WI38 (cell line): ENCODE data around the gene CD99L2.

Experiments used
- H3K4me3 ChIP-seq: 2 replicates; pipeline ENCODE4 v1.5.1; 2011; ENCODE audit warnings: low read depth, mild to moderate bottlenecking, control low read depth, low read length
- CTCF ChIP-seq: IDR thresholded peaks from 2 replicates; pipeline ENCODE4 v1.5.1; 2012; ENCODE audit warnings: low read depth, mild to moderate bottlenecking, control low read depth, low read length

The CD99L2 gene

GRCh38 chrX:150779385-150779784, 119.1 kb downstream of the CD99L2 start:
- H3K4me3 ChIP-seq = no peak overlapping the region
- no peak for TF ChIP-seq CTCF

GRCh38 chrX:150777328-150777992, 121.0 kb downstream of the CD99L2 start:
- TF ChIP-seq CTCF = no peak
- H3K4me3 ChIP-seq = no peak overlapping the region

- no peak for TF ChIP-seq CTCF
- H3K4me3 ChIP-seq = no peak overlapping the region
Observed at GRCh38 chrX:150775569-150776350, 122.7 kb downstream of the CD99L2 start.

- TF ChIP-seq CTCF = no peak
Observed at GRCh38 chrX:150774798-150775568, 123.5 kb downstream of the CD99L2 start.

GRCh38 chrX:150773634-150774033, 124.8 kb downstream of the CD99L2 start:
- H3K4me3 ChIP-seq = no peak overlapping the region
- TF ChIP-seq CTCF = no peak

More at GRCh38 chrX:150774798-150775568, 123.5 kb downstream of the CD99L2 start:
- no peak overlapping the region for H3K4me3 ChIP-seq

GRCh38 chrX:150773117-150773516, 125.4 kb downstream of the CD99L2 start:
- TF ChIP-seq CTCF = no peak
- no peak overlapping the region for H3K4me3 ChIP-seq
